Neural cell (in vitro differentiated cells): ENCODE results near the gene CHADL. TPM values are rescaled to one million over a fixed set of nuclear protein-coding genes. Genes with fewer than 3 reads are reported as not detected.

ENCODE experiments used
- H2AFZ ChIP-seq: fragments of 200-600, 300-800 bp; sonication (generic), shearing (Covaris generic); 2 replicates; pipeline ENCODE4 v1.6.0; 2014; ENCODE audit warnings: low read depth, mild to moderate bottlenecking, antibody characterized with exemption, low read length, moderate library complexity
- H3F3A ChIP-seq: fragments of 200-600 bp; shearing (Covaris generic); 2 replicates; pipeline ENCODE4 v1.6.1; 2016; ENCODE audit warnings: mild to moderate bottlenecking, moderate library complexity, mixed read lengths, antibody characterized with exemption, low read length; ENCODE audit not compliant: insufficient read depth, poor library complexity, severe bottlenecking
- H3K27ac ChIP-seq: fragments of 200-600, 300-800 bp; sonication (generic), shearing (Covaris generic); 2 replicates; pipeline ENCODE4 v1.5.1; 2014; ENCODE audit warnings: mild to moderate bottlenecking, low read length, moderate library complexity
- H3K27me3 ChIP-seq: fragments of 300-800, 200-600 bp; sonication (generic), shearing (Covaris generic); 2 replicates; pipeline ENCODE4 v1.6.0; 2014; ENCODE audit warnings: mild to moderate bottlenecking, low read depth, low read length, moderate library complexity; ENCODE audit not compliant: insufficient read depth
- H3K36me3 ChIP-seq: fragments of 300-800, 200-600 bp; sonication (generic), shearing (Covaris generic); 2 replicates; pipeline ENCODE4 v1.5.1; 2014; ENCODE audit warnings: mild to moderate bottlenecking, antibody characterized with exemption, low read length, moderate library complexity; ENCODE audit not compliant: insufficient read depth
- H3K4me2 ChIP-seq: fragments of 300-800, 200-600 bp; sonication (generic), shearing (Covaris generic); 2 replicates; pipeline ENCODE4 v1.6.0; 2014; ENCODE audit warnings: mild to moderate bottlenecking, low read length
- H3K4me3 ChIP-seq: fragments of 300-800, 200-600 bp; sonication (generic), shearing (Covaris generic); 2 replicates; pipeline ENCODE4 v1.5.1; 2014; ENCODE audit warnings: mild to moderate bottlenecking, low read length, moderate library complexity
- H3K79me2 ChIP-seq: fragments of 200-600 bp; shearing (Covaris generic); replicated peaks from 2 replicates; pipeline ENCODE4 v1.6.0; 2014; ENCODE audit warnings: mild to moderate bottlenecking, low read length, moderate library complexity; ENCODE audit not compliant: insufficient read depth
- H3K9ac ChIP-seq: fragments of 300-800, 200-600 bp; sonication (generic), shearing (Covaris generic); 2 replicates; pipeline ENCODE4 v1.6.1; 2016; ENCODE audit warnings: mild to moderate bottlenecking, low read length, mixed read lengths
- H3K9me2 ChIP-seq: fragments of 200-600 bp; shearing (Covaris generic); 2 replicates; pipeline ENCODE4 v1.6.1; 2016; ENCODE audit warnings: mild to moderate bottlenecking, low read length, mixed read lengths; ENCODE audit not compliant: insufficient read depth
- H3K9me3 ChIP-seq: fragments of 200-600, 300-800 bp; sonication (generic), shearing (Covaris generic); 2 replicates; pipeline ENCODE4 v1.6.1; 2016; ENCODE audit warnings: mild to moderate bottlenecking, mixed run types, low read length, moderate library complexity, mixed read lengths
- H4K20me1 ChIP-seq: fragments of 200-600 bp; shearing (Covaris generic); 2 replicates; pipeline ENCODE4 v1.6.1; 2016; ENCODE audit warnings: mild to moderate bottlenecking, mixed run types; ENCODE audit not compliant: insufficient read depth
- EP300 ChIP-seq: fragments of 450-650 bp; conservative IDR thresholded peaks from 2 replicates; pipeline ENCODE4 v1.6.1; 2014; ENCODE audit warnings: antibody characterized with exemption, mild to moderate bottlenecking, moderate library complexity; ENCODE audit not compliant: poor library complexity, severe bottlenecking
- EZH2 ChIP-seq: fragments of 200-600, 300-800 bp; shearing (Covaris generic), sonication (generic); IDR thresholded peaks from 2 replicates; pipeline ENCODE4 v1.6.1; 2014; ENCODE audit warnings: antibody characterized with exemption, low read length, borderline replicate concordance, mild to moderate bottlenecking; ENCODE audit not compliant: insufficient read depth, poor library complexity, severe bottlenecking
- MXI1 ChIP-seq: fragments of 450-650 bp; conservative IDR thresholded peaks from 2 replicates; pipeline ENCODE4 v1.6.1; 2014; ENCODE audit warnings: antibody characterized with exemption, mild to moderate bottlenecking; ENCODE audit not compliant: poor library complexity, severe bottlenecking
- POLR2AphosphoS5 ChIP-seq: IDR thresholded peaks from 2 replicates; pipeline ENCODE4 v1.6.1; 2012
- RAD21 ChIP-seq: fragments of 450-650 bp; conservative IDR thresholded peaks from 2 replicates; pipeline ENCODE4 v1.6.1; 2014; ENCODE audit warnings: antibody characterized with exemption, mild to moderate bottlenecking, moderate library complexity
- SMC3 ChIP-seq: fragments of 450-650 bp; conservative IDR thresholded peaks from 2 replicates; pipeline ENCODE4 v1.6.1; 2014; ENCODE audit warnings: antibody characterized with exemption, mild to moderate bottlenecking, moderate library complexity; ENCODE audit not compliant: poor library complexity
- TAF1 ChIP-seq: IDR thresholded peaks from 2 replicates; pipeline ENCODE4 v1.6.1; 2012; ENCODE audit warnings: low read depth
- polyA plus RNA-seq: library from polyadenylated mRNA; depleted of rRNA; stranded (reverse); fragments of >200 nt; gene quantifications from 2 replicates; pipeline ENCODE4 v1.2.3, GENCODE V29; 2014
- TF ChIP-seq, protein P1 (sequence below): fragments of 450-650 bp; IDR thresholded peaks from 2 replicates; pipeline ENCODE4 v1.5.1; 2014; ENCODE audit warnings: antibody characterized with exemption, mild to moderate bottlenecking, moderate library complexity; ENCODE audit not compliant: poor library complexity, severe bottlenecking
- TF ChIP-seq, protein P2 (sequence below): IDR thresholded peaks from 2 replicates; pipeline ENCODE4 v1.6.1; 2012; ENCODE audit warnings: borderline replicate concordance

Gene CHADL
- polyA plus RNA-seq, 1 donor from 2014 or later = 0.22 TPM

DNA sequence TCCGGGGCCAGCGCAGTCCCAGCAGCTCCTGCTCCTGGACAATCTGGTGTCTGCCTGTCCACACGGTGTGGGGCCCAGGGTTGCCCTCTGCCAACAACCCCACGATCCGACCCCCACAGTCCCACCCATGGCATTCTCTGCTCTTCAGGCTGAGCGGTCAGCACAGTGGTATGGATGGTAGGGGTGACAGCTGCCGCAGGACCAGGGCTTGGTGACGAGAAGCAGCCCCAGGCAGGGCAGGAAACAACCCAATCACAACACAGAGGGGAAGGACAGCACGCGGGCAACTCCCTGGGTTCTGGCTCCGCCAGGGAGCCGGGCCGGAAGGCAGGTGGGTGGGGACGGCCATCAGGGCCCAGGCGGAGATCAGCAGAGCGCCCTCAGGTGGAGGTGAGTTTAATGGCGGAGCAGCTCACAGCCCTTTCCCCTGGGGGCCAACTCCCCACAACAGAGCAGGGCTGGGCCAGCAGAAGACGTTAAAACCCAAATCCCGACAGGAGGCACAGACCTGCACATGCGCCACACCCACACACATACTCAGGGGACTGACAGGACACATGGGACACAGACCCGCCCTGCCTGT lies 5.3 kb upstream of the CHADL start:
- Histone ChIP-seq H3K79me2 (no peaks in the 10 kb centered on the region), H3K9ac (no peak overlapping the region), H2AFZ (no peak overlapping the region), H3F3A (no peaks in the 10 kb centered on the region), H3K4me2 (no peak overlapping the region), H4K20me1 (no peaks in the 10 kb centered on the region), H3K9me2 (no peaks in the 10 kb centered on the region), H3K27ac (no peak overlapping the region), H3K9me3 (no peaks in the 10 kb centered on the region), H3K4me3 (no peak overlapping the region), H3K36me3 (no peaks in the 10 kb centered on the region), H3K27me3 (no peaks in the 10 kb centered on the region)
- TF ChIP-seq SMC3 (no peak), EP300 (no peak), RAD21 (no peak), TAF1 (no peak), POLR2AphosphoS5 (no peak), MXI1 (no peak), EZH2 (no peak)
- TF ChIP-seq, protein P1, sequence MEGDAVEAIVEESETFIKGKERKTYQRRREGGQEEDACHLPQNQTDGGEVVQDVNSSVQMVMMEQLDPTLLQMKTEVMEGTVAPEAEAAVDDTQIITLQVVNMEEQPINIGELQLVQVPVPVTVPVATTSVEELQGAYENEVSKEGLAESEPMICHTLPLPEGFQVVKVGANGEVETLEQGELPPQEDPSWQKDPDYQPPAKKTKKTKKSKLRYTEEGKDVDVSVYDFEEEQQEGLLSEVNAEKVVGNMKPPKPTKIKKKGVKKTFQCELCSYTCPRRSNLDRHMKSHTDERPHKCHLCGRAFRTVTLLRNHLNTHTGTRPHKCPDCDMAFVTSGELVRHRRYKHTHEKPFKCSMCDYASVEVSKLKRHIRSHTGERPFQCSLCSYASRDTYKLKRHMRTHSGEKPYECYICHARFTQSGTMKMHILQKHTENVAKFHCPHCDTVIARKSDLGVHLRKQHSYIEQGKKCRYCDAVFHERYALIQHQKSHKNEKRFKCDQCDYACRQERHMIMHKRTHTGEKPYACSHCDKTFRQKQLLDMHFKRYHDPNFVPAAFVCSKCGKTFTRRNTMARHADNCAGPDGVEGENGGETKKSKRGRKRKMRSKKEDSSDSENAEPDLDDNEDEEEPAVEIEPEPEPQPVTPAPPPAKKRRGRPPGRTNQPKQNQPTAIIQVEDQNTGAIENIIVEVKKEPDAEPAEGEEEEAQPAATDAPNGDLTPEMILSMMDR = no peak
- TF ChIP-seq, protein P2, sequence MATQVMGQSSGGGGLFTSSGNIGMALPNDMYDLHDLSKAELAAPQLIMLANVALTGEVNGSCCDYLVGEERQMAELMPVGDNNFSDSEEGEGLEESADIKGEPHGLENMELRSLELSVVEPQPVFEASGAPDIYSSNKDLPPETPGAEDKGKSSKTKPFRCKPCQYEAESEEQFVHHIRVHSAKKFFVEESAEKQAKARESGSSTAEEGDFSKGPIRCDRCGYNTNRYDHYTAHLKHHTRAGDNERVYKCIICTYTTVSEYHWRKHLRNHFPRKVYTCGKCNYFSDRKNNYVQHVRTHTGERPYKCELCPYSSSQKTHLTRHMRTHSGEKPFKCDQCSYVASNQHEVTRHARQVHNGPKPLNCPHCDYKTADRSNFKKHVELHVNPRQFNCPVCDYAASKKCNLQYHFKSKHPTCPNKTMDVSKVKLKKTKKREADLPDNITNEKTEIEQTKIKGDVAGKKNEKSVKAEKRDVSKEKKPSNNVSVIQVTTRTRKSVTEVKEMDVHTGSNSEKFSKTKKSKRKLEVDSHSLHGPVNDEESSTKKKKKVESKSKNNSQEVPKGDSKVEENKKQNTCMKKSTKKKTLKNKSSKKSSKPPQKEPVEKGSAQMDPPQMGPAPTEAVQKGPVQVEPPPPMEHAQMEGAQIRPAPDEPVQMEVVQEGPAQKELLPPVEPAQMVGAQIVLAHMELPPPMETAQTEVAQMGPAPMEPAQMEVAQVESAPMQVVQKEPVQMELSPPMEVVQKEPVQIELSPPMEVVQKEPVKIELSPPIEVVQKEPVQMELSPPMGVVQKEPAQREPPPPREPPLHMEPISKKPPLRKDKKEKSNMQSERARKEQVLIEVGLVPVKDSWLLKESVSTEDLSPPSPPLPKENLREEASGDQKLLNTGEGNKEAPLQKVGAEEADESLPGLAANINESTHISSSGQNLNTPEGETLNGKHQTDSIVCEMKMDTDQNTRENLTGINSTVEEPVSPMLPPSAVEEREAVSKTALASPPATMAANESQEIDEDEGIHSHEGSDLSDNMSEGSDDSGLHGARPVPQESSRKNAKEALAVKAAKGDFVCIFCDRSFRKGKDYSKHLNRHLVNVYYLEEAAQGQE = no peak

GRCh38 chr22:41243361-41243760 lies 2.6 kb upstream of the CHADL start:
- no peak for TF ChIP-seq RAD21
- TF ChIP-seq SMC3 = no peak
- no peak for TF ChIP-seq POLR2AphosphoS5
- no peak for TF ChIP-seq TAF1
- no peak for TF ChIP-seq EZH2
- TF ChIP-seq, protein P1 = no peak
- TF ChIP-seq MXI1 = no peak
- no peak for TF ChIP-seq EP300
- TF ChIP-seq, protein P2 = no peak
- no peak overlapping the region for H3K9ac ChIP-seq
- H3K9me3 ChIP-seq = no peaks in the 10 kb centered on the region
- H3K79me2 ChIP-seq = no peaks in the 10 kb centered on the region
- no peaks in the 10 kb centered on the region for H4K20me1 ChIP-seq
- no peak overlapping the region for H3K4me3 ChIP-seq
- no peaks in the 10 kb centered on the region for H3F3A ChIP-seq
- H3K27ac ChIP-seq = no peak overlapping the region
- H3K27me3 ChIP-seq = no peaks in the 10 kb centered on the region
- no peak overlapping the region for H3K4me2 ChIP-seq
- H3K36me3 ChIP-seq = no peaks in the 10 kb centered on the region
- no peaks in the 10 kb centered on the region for H3K9me2 ChIP-seq
- H2AFZ ChIP-seq = no peak overlapping the region
